Trophoblast cell (in vitro differentiated cells and primary cell): ENCODE measurements around the gene ACP2.

Experiments used
- DNase-seq, 2 donors: peaks; one replicate each; pipeline ENCODE4 v3.0.0-alpha.2; 2016
- H2AFZ ChIP-seq: 2 replicates; pipeline ENCODE4 v1.6.1; 2013; ENCODE audit warnings: low read length, moderate library complexity, mild to moderate bottlenecking; ENCODE audit not compliant: insufficient read depth, poor library complexity
- H2AK5ac ChIP-seq: 2 replicates; pipeline ENCODE4 v1.6.1; 2013; ENCODE audit warnings: mild to moderate bottlenecking, low read length
- H2BK120ac ChIP-seq: 2 replicates; pipeline ENCODE4 v1.6.1; 2013; ENCODE audit warnings: low read length, mild to moderate bottlenecking, moderate library complexity; ENCODE audit not compliant: insufficient read depth, poor library complexity
- H2BK12ac ChIP-seq: 2 replicates; pipeline ENCODE4 v1.6.1; 2013; ENCODE audit warnings: mild to moderate bottlenecking, low read length, moderate library complexity
- H2BK5ac ChIP-seq: 2 replicates; pipeline ENCODE4 v1.6.1; 2013; ENCODE audit warnings: low read length, low read depth, moderate library complexity, mild to moderate bottlenecking; ENCODE audit not compliant: poor library complexity
- H3K14ac ChIP-seq: 2 replicates; pipeline ENCODE4 v1.6.1; 2013; ENCODE audit warnings: mild to moderate bottlenecking, low read length
- H3K18ac ChIP-seq: 2 replicates; pipeline ENCODE4 v1.6.1; 2013; ENCODE audit warnings: mild to moderate bottlenecking, low read length
- H3K23ac ChIP-seq: 2 replicates; pipeline ENCODE4 v1.6.1; 2013; ENCODE audit warnings: low read length
- H3K27ac ChIP-seq: 2 replicates; pipeline ENCODE4 v1.5.1; 2013; ENCODE audit warnings: low read depth, mild to moderate bottlenecking, inconsistent platforms, low read length, moderate library complexity
- H3K27me3 ChIP-seq: 2 replicates; pipeline ENCODE4 v1.6.1; 2013; ENCODE audit warnings: inconsistent platforms, mild to moderate bottlenecking, low read length, moderate library complexity; ENCODE audit not compliant: insufficient read depth
- H3K36me3 ChIP-seq, 2 experiments: 1 replicate in 1 of 2; 2 replicates in 1 of 2; pipeline ENCODE4 v1.6.1; 2013; ENCODE audit warnings: low read length in 2 of 2, mild to moderate bottlenecking in 2 of 2, moderate library complexity in 1 of 2; ENCODE audit not compliant: insufficient read depth in 2 of 2, control insufficient read depth in 1 of 2
- H3K4ac ChIP-seq: 2 replicates; pipeline ENCODE4 v1.6.1; 2013; ENCODE audit warnings: low read depth, mild to moderate bottlenecking, low read length, moderate library complexity
- H3K4me1 ChIP-seq, 2 experiments: 1 replicate in 1 of 2; 2 replicates in 1 of 2; pipeline ENCODE4 v1.6.1; 2013; ENCODE audit warnings: low read length in 2 of 2, mild to moderate bottlenecking in 2 of 2, moderate library complexity in 1 of 2; ENCODE audit not compliant: insufficient read depth in 2 of 2, control insufficient read depth in 1 of 2
- H3K4me2 ChIP-seq: 2 replicates; pipeline ENCODE4 v1.6.1; 2013; ENCODE audit warnings: inconsistent platforms, mild to moderate bottlenecking, low read length, moderate library complexity
- H3K4me3 ChIP-seq: 2 replicates; pipeline ENCODE4 v1.5.1; 2013; ENCODE audit warnings: mild to moderate bottlenecking, low read depth, low read length, inconsistent platforms
- H3K79me1 ChIP-seq: one replicate; pipeline ENCODE4 v1.6.1; 2013; ENCODE audit warnings: low read length
- H3K79me2 ChIP-seq: 2 replicates; pipeline ENCODE4 v1.6.1; 2013; ENCODE audit warnings: low read length, mild to moderate bottlenecking; ENCODE audit not compliant: control insufficient read depth, insufficient read depth, poor library complexity
- H3K9ac ChIP-seq: 2 replicates; pipeline ENCODE4 v1.6.1; 2013; ENCODE audit warnings: mild to moderate bottlenecking, low read length
- H3K9me3 ChIP-seq: 2 replicates; pipeline ENCODE4 v1.6.1; 2013; ENCODE audit warnings: low read depth, mild to moderate bottlenecking, control low read depth, inconsistent platforms, low read length; ENCODE audit not compliant: insufficient read depth
- H4K12ac ChIP-seq: 2 replicates; pipeline ENCODE4 v1.6.1; 2013; ENCODE audit warnings: low read depth, mild to moderate bottlenecking, low read length, moderate library complexity
- H4K8ac ChIP-seq: 2 replicates; pipeline ENCODE4 v1.6.1; 2013; ENCODE audit warnings: low read depth, mild to moderate bottlenecking, low read length, moderate library complexity
- H4K91ac ChIP-seq: one replicate; pipeline ENCODE4 v1.6.1; 2013; ENCODE audit warnings: low read depth, mild to moderate bottlenecking, low read length, moderate library complexity
- WGBS: extraction: QIAGEN DNeasy Blood & Tissue Kit; methylation state at CpG from one replicate; pipeline ENCODE4 v1.1.7; 2013; ENCODE audit warnings: missing lambda C conversion rate; ENCODE audit not compliant: insufficient read length, insufficient coverage; ENCODE audit errors: extremely low coverage; 5-methylcytosine and 5-hydroxymethylcytosine counted together

ACP2 gene

GRCh38 chr11:47247502-47247901 is 1.1 kb downstream of the ACP2 start:
- no peak overlapping the region for H2BK5ac ChIP-seq
- H4K12ac ChIP-seq = no peak overlapping the region
- H3K36me3 ChIP-seq = peaks cover 26 to 27% of the 10 kb centered on the region in 2 experiments
- H2AK5ac ChIP-seq = no peak overlapping the region
- no peak overlapping the region for H2BK120ac ChIP-seq
- no peak overlapping the region for H2AFZ ChIP-seq
- H3K4me2 ChIP-seq = no peak overlapping the region
- no CpG with 5 or more reads among the region's 5 CpGs for WGBS
- H3K9ac ChIP-seq = no peak overlapping the region
- H3K23ac ChIP-seq = no peak overlapping the region
- peaks cover 12% of the 10 kb centered on the region for H3K79me1 ChIP-seq
- no peak overlapping the region for H3K4me3 ChIP-seq
- DNase-seq = no peak
- no peak overlapping the region for H2BK12ac ChIP-seq
- peaks cover 10 to 13% of the 10 kb centered on the region in 2 experiments for H3K4me1 ChIP-seq
- no peak overlapping the region for H4K91ac ChIP-seq
- H3K14ac ChIP-seq = no peak overlapping the region
- H3K79me2 ChIP-seq = peaks cover 9% of the 10 kb centered on the region
- no peak overlapping the region for H3K27ac ChIP-seq
- H4K8ac ChIP-seq = peak overlapping the region; percentile 98
- H3K4ac ChIP-seq = no peak overlapping the region
- H3K9me3 ChIP-seq = no peaks in the 10 kb centered on the region
- no peaks in the 10 kb centered on the region for H3K27me3 ChIP-seq
- H3K18ac ChIP-seq = no peak overlapping the region

- no peak overlapping the region for H4K91ac ChIP-seq
- no peak overlapping the region for H4K8ac ChIP-seq
- no peak overlapping the region for H3K23ac ChIP-seq
- no CpG with 5 or more reads among the region's 11 CpGs for WGBS
- H3K79me1 ChIP-seq = peaks cover 12% of the 10 kb centered on the region
- no peaks in the 10 kb centered on the region for H3K27me3 ChIP-seq
- H3K79me2 ChIP-seq = peaks cover 9% of the 10 kb centered on the region
- H2AFZ ChIP-seq = no peak overlapping the region
- no peak overlapping the region for H3K4me2 ChIP-seq
- H3K9ac ChIP-seq = no peak overlapping the region
- H3K4ac ChIP-seq = no peak overlapping the region
- no peak overlapping the region for H2BK5ac ChIP-seq
- no peak overlapping the region for H4K12ac ChIP-seq
- no peak overlapping the region for H2AK5ac ChIP-seq
- H3K9me3 ChIP-seq = no peaks in the 10 kb centered on the region
- H3K14ac ChIP-seq = no peak overlapping the region
- no peak overlapping the region for H3K27ac ChIP-seq
- H3K36me3 ChIP-seq = peaks cover 31 to 42% of the 10 kb centered on the region in 2 experiments
- peaks cover 10 to 13% of the 10 kb centered on the region in 2 experiments for H3K4me1 ChIP-seq
- no peak overlapping the region for H3K18ac ChIP-seq
- H2BK12ac ChIP-seq = no peak overlapping the region
- no peak for DNase-seq
- H2BK120ac ChIP-seq = no peak overlapping the region
- no peak overlapping the region for H3K4me3 ChIP-seq
Observed at GRCh38 chr11:47245611-47246357, 2.8 kb downstream of the ACP2 start.

- H3K36me3 ChIP-seq = peaks cover 36 to 51% of the 10 kb centered on the region in 2 experiments
- H3K9me3 ChIP-seq = no peaks in the 10 kb centered on the region
- H3K27ac ChIP-seq = no peak overlapping the region
- no peak overlapping the region for H3K4me2 ChIP-seq
- no peak overlapping the region for H4K91ac ChIP-seq
- H3K18ac ChIP-seq = no peak overlapping the region
- no CpG with 5 or more reads among the region's 23 CpGs for WGBS
- H2AK5ac ChIP-seq = no peak overlapping the region
- peaks cover 9% of the 10 kb centered on the region for H3K79me2 ChIP-seq
- no peak overlapping the region for H2BK120ac ChIP-seq
- H3K4me1 ChIP-seq = peaks cover 10 to 13% of the 10 kb centered on the region in 2 experiments
- no peak overlapping the region for H3K4ac ChIP-seq
- H2BK12ac ChIP-seq = no peak overlapping the region
- H4K12ac ChIP-seq = no peak overlapping the region
- peak in 1 of 2 donors; percentile 47 for DNase-seq
- no peak overlapping the region for H3K9ac ChIP-seq
- no peak overlapping the region for H3K23ac ChIP-seq
- H4K8ac ChIP-seq = no peak overlapping the region
- H2BK5ac ChIP-seq = no peak overlapping the region
- no peak overlapping the region for H3K14ac ChIP-seq
- H3K79me1 ChIP-seq = peaks cover 12% of the 10 kb centered on the region
- no peak overlapping the region for H3K4me3 ChIP-seq
- H2AFZ ChIP-seq = no peak overlapping the region
- H3K27me3 ChIP-seq = no peaks in the 10 kb centered on the region
Observed at GRCh38 chr11:47244448-47245350, 3.9 kb downstream of the ACP2 start.

- H3K4ac ChIP-seq = no peak overlapping the region
- H2BK12ac ChIP-seq = no peak overlapping the region
- H3K36me3 ChIP-seq = peaks cover 45 to 62% of the 10 kb centered on the region in 2 experiments
- H3K9ac ChIP-seq = no peak overlapping the region
- no peak overlapping the region for H3K14ac ChIP-seq
- no peak overlapping the region for H2AK5ac ChIP-seq
- DNase-seq = no peak
- H3K79me1 ChIP-seq = peaks cover 3% of the 10 kb centered on the region
- no peak overlapping the region for H3K18ac ChIP-seq
- H3K9me3 ChIP-seq = no peaks in the 10 kb centered on the region
- no peak overlapping the region for H3K4me3 ChIP-seq
- H2BK120ac ChIP-seq = no peak overlapping the region
- no peak overlapping the region for H4K12ac ChIP-seq
- H2BK5ac ChIP-seq = no peak overlapping the region
- H3K27me3 ChIP-seq = no peaks in the 10 kb centered on the region
- H4K8ac ChIP-seq = no peak overlapping the region
- H3K4me2 ChIP-seq = no peak overlapping the region
- H4K91ac ChIP-seq = no peak overlapping the region
- no peak overlapping the region for H2AFZ ChIP-seq
- H3K27ac ChIP-seq = no peak overlapping the region
- peaks cover 4 to 7% of the 10 kb centered on the region in 2 experiments for H3K4me1 ChIP-seq
- H3K79me2 ChIP-seq = peaks cover 2% of the 10 kb centered on the region
- no CpG with 5 or more reads among the region's 4 CpGs for WGBS
- no peak overlapping the region for H3K23ac ChIP-seq
Observed at GRCh38 chr11:47243454-47243853, 5.2 kb downstream of the ACP2 start.
